ENCODE data around the gene TMEM245. TPM values are rescaled to one million over a fixed set of nuclear protein-coding genes. Genes with fewer than 3 reads are reported as not detected.

Gene TMEM245
- polyA plus RNA-seq, 3 donors, result 6.9 to 11.3 (median 9.7) TPM

- Mint-ChIP-seq H3K36me3 (no peaks in the 10 kb centered on the region), H3K27me3 (ENCODE audit: low read depth in 3 of 3) (peaks cover 0 to 14% (median 13%) of the 10 kb centered on the region in 3 donors), H3K4me3 (no peak overlapping the region), H3K27ac (no peak overlapping the region), H3K9me3 (no peaks in the 10 kb centered on the region), H3K4me1 (peaks cover 4% of the 10 kb centered on the region)
- no peaks in the 10 kb centered on the region for H4K20me1 ChIP-seq (ENCODE audit: insufficient read depth, low read length)
- H3K9me3 ChIP-seq (replicated peaks in 1 of 2; ENCODE audit: control insufficient read depth in 1 of 2, insufficient read depth in 1 of 2, low read length in 2 of 2), result no peaks in the 10 kb centered on the region
- H3K4me1 ChIP-seq (ENCODE audit: control insufficient read depth in 1 of 2, insufficient read depth in 2 of 2, low read length in 2 of 2), result peaks cover 0 to 4% of the 10 kb centered on the region in 2 donors
- no peaks in the 10 kb centered on the region for H3K79me2 ChIP-seq (ENCODE audit: insufficient read depth, low read length)
- no peak overlapping the region for H3K27ac ChIP-seq (ENCODE audit: low read depth in 1 of 2, low read length in 2 of 2)
- no peaks in the 10 kb centered on the region for H3K27me3 ChIP-seq (ENCODE audit: control insufficient read depth in 2 of 2, insufficient read depth in 2 of 2, low read length in 2 of 2)
- H3K36me3 ChIP-seq (replicated peaks in 1 of 2; ENCODE audit: control insufficient read depth in 1 of 2, insufficient read depth in 2 of 2, low read length in 2 of 2), result no peaks in the 10 kb centered on the region
- no peak for DNase-seq
- intact Hi-C loops (cut with micrococcal nuclease), result no loop called here
- H3K4me2 ChIP-seq (replicated peaks; ENCODE audit: extremely low read depth, low read length, poor library complexity, severe bottlenecking), result no peak overlapping the region
- no peak overlapping the region for H2AFZ ChIP-seq (ENCODE audit: insufficient read depth, low read depth, low read length, poor library complexity, severe bottlenecking)
- no peak overlapping the region for H3K9ac ChIP-seq (ENCODE audit: insufficient read depth, low read length, poor library complexity, severe bottlenecking)
- no CpG with 5 or more reads among the region's 1 CpG for WGBS (ENCODE audit: insufficient coverage)
- TF ChIP-seq CTCF (IDR thresholded peaks at IDR 0.05), result no peak
- no peak overlapping the region for H3K4me3 ChIP-seq (replicated peaks in 1 of 3; ENCODE audit: low read depth in 2 of 3, low read length in 3 of 3)
Measured at GRCh38 chr9:109139851-109140250, 20.1 kb upstream of the TMEM245 start.

GRCh38 chr9:109138421-109138820, 18.7 kb upstream of the TMEM245 start:
- 100% methylated on average over 1 of the region's 2 CpGs for WGBS (ENCODE audit: insufficient coverage)

More at GRCh38 chr9:109138421-109138820, 18.7 kb upstream of the TMEM245 start:
- H3K79me2 ChIP-seq (ENCODE audit: insufficient read depth, low read length), result no peaks in the 10 kb centered on the region
- H3K9me3 ChIP-seq (replicated peaks in 1 of 2; ENCODE audit: control insufficient read depth in 1 of 2, insufficient read depth in 1 of 2, low read length in 2 of 2), result no peaks in the 10 kb centered on the region
- H3K4me1 ChIP-seq (ENCODE audit: control insufficient read depth in 1 of 2, insufficient read depth in 2 of 2, low read length in 2 of 2), result no peaks in the 10 kb centered on the region
- H3K9ac ChIP-seq (ENCODE audit: insufficient read depth, low read length, poor library complexity, severe bottlenecking), result no peak overlapping the region
- Mint-ChIP-seq H3K4me3 (no peak overlapping the region), H3K27ac (no peak overlapping the region), H3K36me3 (no peaks in the 10 kb centered on the region), H3K9me3 (no peaks in the 10 kb centered on the region), H3K4me1 (no peaks in the 10 kb centered on the region), H3K27me3 (ENCODE audit: low read depth in 3 of 3) (peaks cover 0 to 14% (median 11%) of the 10 kb centered on the region in 3 donors)
- H3K27me3 ChIP-seq (ENCODE audit: control insufficient read depth in 2 of 2, insufficient read depth in 2 of 2, low read length in 2 of 2), result no peaks in the 10 kb centered on the region
- DNase-seq, result no peak
- H3K4me2 ChIP-seq (replicated peaks; ENCODE audit: extremely low read depth, low read length, poor library complexity, severe bottlenecking), result no peak overlapping the region
- no peak overlapping the region for H2AFZ ChIP-seq (ENCODE audit: insufficient read depth, low read depth, low read length, poor library complexity, severe bottlenecking)
- no peaks in the 10 kb centered on the region for H3K36me3 ChIP-seq (replicated peaks in 1 of 2; ENCODE audit: control insufficient read depth in 1 of 2, insufficient read depth in 2 of 2, low read length in 2 of 2)
- no peak overlapping the region for H3K4me3 ChIP-seq (replicated peaks in 1 of 3; ENCODE audit: low read depth in 2 of 3, low read length in 3 of 3)
- no peak overlapping the region for H3K27ac ChIP-seq (ENCODE audit: low read depth in 1 of 2, low read length in 2 of 2)
- no peaks in the 10 kb centered on the region for H4K20me1 ChIP-seq (ENCODE audit: insufficient read depth, low read length)
- no peak for TF ChIP-seq CTCF (IDR thresholded peaks at IDR 0.05)
- intact Hi-C loops (cut with micrococcal nuclease), result no loop called here

Data from CD14-positive monocyte (primary cell).